ENCODE data around the gene GCK. TPM values are rescaled to one million over a fixed set of nuclear protein-coding genes. Genes with fewer than 3 reads are reported as not detected.

The GCK gene
- total RNA-seq, 1 experiment from 2014 or later = not detected

- Mint-ChIP-seq H3K27me3 (ENCODE audit: insufficient read depth, unreplicated experiment) (no peaks in the 10 kb centered on the region), H3K9me3 (ENCODE audit: unreplicated experiment) (no peaks in the 10 kb centered on the region), H3K4me1 (ENCODE audit: insufficient read depth, unreplicated experiment) (peaks cover 32% of the 10 kb centered on the region), H3K36me3 (ENCODE audit: insufficient read depth, unreplicated experiment) (peaks cover 20% of the 10 kb centered on the region), H3K4me3 (ENCODE audit: unreplicated experiment) (peak overlapping the region; percentile 77), H3K27ac (ENCODE audit: low read depth, unreplicated experiment) (peak overlapping the region; percentile 86)
- intact Hi-C loops (cut with micrococcal nuclease) = loop anchor here (5.0 kb wide), 2 partner anchors 40 to 80 kb away; partner anchors contain the start of genes POLM and YKT6
- no peak for DNase-seq (ENCODE audit: unreplicated experiment)
- BruUV-seq (replicated peaks) = no TSS peak
- no peak for TF ChIP-seq CTCF (IDR thresholded peaks at IDR 0.05; ENCODE audit: unreplicated experiment)
- ChIA-PET POLR2A (interaction anchor here (0.7 to 2.2 kb wide), 8 partner anchors 10 to 368 kb away, joined by 3 to 13 read pairs (median 4); no protein-coding TSS in a partner anchor), CTCF (interaction anchor here (0.6 to 2.1 kb wide), 6 partner anchors 9 to 191 kb away, joined by 3 to 8 read pairs (median 3); no protein-coding TSS in a partner anchor)
These were observed 67.3 kb downstream of the GCK start for GRCh38 chr7:44121761-44122420.

- Mint-ChIP-seq H3K4me1 (ENCODE audit: insufficient read depth, unreplicated experiment) (peaks cover 32% of the 10 kb centered on the region), H3K27ac (ENCODE audit: low read depth, unreplicated experiment) (peak overlapping the region; percentile 52), H3K27me3 (ENCODE audit: insufficient read depth, unreplicated experiment) (no peaks in the 10 kb centered on the region), H3K9me3 (ENCODE audit: unreplicated experiment) (no peaks in the 10 kb centered on the region), H3K36me3 (ENCODE audit: insufficient read depth, unreplicated experiment) (peaks cover 20% of the 10 kb centered on the region), H3K4me3 (ENCODE audit: unreplicated experiment) (no peak overlapping the region)
- no peak for TF ChIP-seq CTCF (IDR thresholded peaks at IDR 0.05; ENCODE audit: unreplicated experiment)
- BruUV-seq (replicated peaks) = no TSS peak
- ChIA-PET CTCF (no interaction called here), POLR2A (interaction anchor here (0.7 kb wide), 1 partner anchor 33 kb away, joined by 3 read pairs; no protein-coding TSS in a partner anchor)
- no peak for DNase-seq (ENCODE audit: unreplicated experiment)
- intact Hi-C loops (cut with micrococcal nuclease) = loop anchor here (5.0 kb wide), 2 partner anchors 38 to 82 kb away; partner anchors contain the start of genes POLM and YKT6
These were observed 68.8 kb downstream of the GCK start for GRCh38 chr7:44120395-44120794.

- POLR2A ChIA-PET = no interaction called here
- peaks cover 22% of the 10 kb centered on the region for H3K36me3 Mint-ChIP-seq (ENCODE audit: insufficient read depth, unreplicated experiment)
- TF ChIP-seq CTCF (IDR thresholded peaks at IDR 0.05; ENCODE audit: unreplicated experiment) = no peak
- H3K27ac Mint-ChIP-seq (ENCODE audit: low read depth, unreplicated experiment) = no peak overlapping the region
- H3K27me3 Mint-ChIP-seq (ENCODE audit: insufficient read depth, unreplicated experiment) = no peaks in the 10 kb centered on the region
- CTCF ChIA-PET = no interaction called here
- H3K4me3 Mint-ChIP-seq (ENCODE audit: unreplicated experiment) = no peak overlapping the region
- no peaks in the 10 kb centered on the region for H3K9me3 Mint-ChIP-seq (ENCODE audit: unreplicated experiment)
- H3K4me1 Mint-ChIP-seq (ENCODE audit: insufficient read depth, unreplicated experiment) = peaks cover 32% of the 10 kb centered on the region
- no TSS peak for BruUV-seq (replicated peaks)
- no peak for DNase-seq (ENCODE audit: unreplicated experiment)
- intact Hi-C loops (cut with micrococcal nuclease) = loop anchor here (5.0 kb wide), 2 partner anchors 38 to 82 kb away; partner anchors contain the start of genes POLM and YKT6
These were observed 69.3 kb downstream of the GCK start for GRCh38 chr7:44119829-44120380.

- no peak overlapping the region for H3K27ac Mint-ChIP-seq (ENCODE audit: low read depth, unreplicated experiment)
- CTCF ChIA-PET = no interaction called here
- peaks cover 27% of the 10 kb centered on the region for H3K4me1 Mint-ChIP-seq (ENCODE audit: insufficient read depth, unreplicated experiment)
- no peaks in the 10 kb centered on the region for H3K9me3 Mint-ChIP-seq (ENCODE audit: unreplicated experiment)
- TF ChIP-seq CTCF (IDR thresholded peaks at IDR 0.05; ENCODE audit: unreplicated experiment) = no peak
- intact Hi-C loops (cut with micrococcal nuclease) = no loop called here
- POLR2A ChIA-PET = no interaction called here
- DNase-seq (ENCODE audit: unreplicated experiment) = no peak
- no peak overlapping the region for H3K4me3 Mint-ChIP-seq (ENCODE audit: unreplicated experiment)
- H3K27me3 Mint-ChIP-seq (ENCODE audit: insufficient read depth, unreplicated experiment) = no peaks in the 10 kb centered on the region
- H3K36me3 Mint-ChIP-seq (ENCODE audit: insufficient read depth, unreplicated experiment) = peaks cover 30% of the 10 kb centered on the region
- BruUV-seq (replicated peaks) = no TSS peak
These were observed 71.3 kb downstream of the GCK start for GRCh38 chr7:44117801-44118429.
